Ascending aorta (tissue), 2 donors: ENCODE results near the gene EMX2. TPM values are rescaled to one million over a fixed set of nuclear protein-coding genes. Genes with fewer than 3 reads are reported as not detected.

Source experiments
- DNase-seq, 2 donors: peaks; one replicate each; pipeline ENCODE4 v3.0.0-alpha.2; 2019; ENCODE audit warnings: low spot score in 2 of 2
- H3K27ac ChIP-seq, 2 donors: fragments of 200-600 bp; sonication (generic); one replicate each; pipeline ENCODE4 v1.5.1; 2016 to 2017; ENCODE audit warnings: mild to moderate bottlenecking in 1 of 2
- H3K27me3 ChIP-seq: fragments of 200-600 bp; sonication (generic); one replicate; pipeline ENCODE4 v1.5.1; 2017
- H3K36me3 ChIP-seq, 2 donors: fragments of 200-600 bp; sonication (generic); one replicate each; pipeline ENCODE4 v1.5.1; 2016
- H3K4me1 ChIP-seq, 2 donors: fragments of 200-600 bp; sonication (generic); one replicate each; pipeline ENCODE4 v1.5.1; 2016 to 2017; ENCODE audit warnings: mild to moderate bottlenecking in 1 of 2
- H3K4me3 ChIP-seq, 2 donors: fragments of 200-600 bp; sonication (generic); one replicate each; pipeline ENCODE4 v1.5.1; 2016 to 2017; ENCODE audit warnings: mild to moderate bottlenecking in 1 of 2
- H3K9me3 ChIP-seq, 2 donors: fragments of 200-600 bp; sonication (generic); one replicate each; pipeline ENCODE4 v1.5.1; 2016
- intact Hi-C: fragments of 100-400 bp; cut with DNase I; formaldehyde crosslinking; loops from one replicate; pipeline ENCODE4 v1.15.1; 2023
- total RNA-seq: library from RNA; depleted of rRNA; stranded (reverse); fragments of >200 nt; gene quantifications from one replicate; pipeline ENCODE4 v1.1.0, GENCODE V29; 2016
- TF ChIP-seq, protein P1 (sequence below), 3 experiments: fragments of 200-600 bp in 2 of 3; fragments of 450-650 bp in 1 of 3; sonication (generic) in 2 of 3; IDR thresholded peaks; one replicate each; pipeline ENCODE4 v1.5.1; 2016 to 2019; ENCODE audit warnings: antibody characterized with exemption in 3 of 3, mild to moderate bottlenecking in 1 of 3, moderate library complexity in 1 of 3

The EMX2 gene
- total RNA-seq = not detected

DNA sequence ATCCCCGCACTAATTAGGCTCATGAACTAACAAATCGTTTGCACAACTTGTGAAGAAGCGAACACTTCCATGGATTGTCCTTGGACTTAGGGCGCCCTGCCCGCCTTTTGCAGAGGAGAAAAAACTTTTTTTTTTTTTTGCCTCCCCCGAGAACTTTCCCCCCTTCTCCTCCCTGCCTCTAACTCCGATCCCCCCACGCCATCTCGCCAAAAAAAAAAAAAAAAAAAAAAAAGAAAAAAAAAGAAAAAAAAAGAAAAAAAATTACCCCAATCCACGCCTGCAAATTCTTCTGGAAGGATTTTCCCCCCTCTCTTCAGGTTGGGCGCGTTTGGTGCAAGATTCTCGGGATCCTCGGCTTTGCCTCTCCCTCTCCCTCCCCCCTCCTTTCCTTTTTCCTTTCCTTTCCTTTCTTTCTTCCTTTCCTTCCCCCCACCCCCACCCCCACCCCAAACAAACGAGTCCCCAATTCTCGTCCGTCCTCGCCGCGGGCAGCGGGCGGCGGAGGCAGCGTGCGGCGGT, at the start of gene EMX2:
Gene EMX2, plus strand, starts transcription at position 41 of the 519 bp plus-strand sequence. CDS start 522 bp downstream, outside the sequence.
- no peak within 1 kb of the TSS for H3K27ac ChIP-seq
- TF ChIP-seq, protein P1, sequence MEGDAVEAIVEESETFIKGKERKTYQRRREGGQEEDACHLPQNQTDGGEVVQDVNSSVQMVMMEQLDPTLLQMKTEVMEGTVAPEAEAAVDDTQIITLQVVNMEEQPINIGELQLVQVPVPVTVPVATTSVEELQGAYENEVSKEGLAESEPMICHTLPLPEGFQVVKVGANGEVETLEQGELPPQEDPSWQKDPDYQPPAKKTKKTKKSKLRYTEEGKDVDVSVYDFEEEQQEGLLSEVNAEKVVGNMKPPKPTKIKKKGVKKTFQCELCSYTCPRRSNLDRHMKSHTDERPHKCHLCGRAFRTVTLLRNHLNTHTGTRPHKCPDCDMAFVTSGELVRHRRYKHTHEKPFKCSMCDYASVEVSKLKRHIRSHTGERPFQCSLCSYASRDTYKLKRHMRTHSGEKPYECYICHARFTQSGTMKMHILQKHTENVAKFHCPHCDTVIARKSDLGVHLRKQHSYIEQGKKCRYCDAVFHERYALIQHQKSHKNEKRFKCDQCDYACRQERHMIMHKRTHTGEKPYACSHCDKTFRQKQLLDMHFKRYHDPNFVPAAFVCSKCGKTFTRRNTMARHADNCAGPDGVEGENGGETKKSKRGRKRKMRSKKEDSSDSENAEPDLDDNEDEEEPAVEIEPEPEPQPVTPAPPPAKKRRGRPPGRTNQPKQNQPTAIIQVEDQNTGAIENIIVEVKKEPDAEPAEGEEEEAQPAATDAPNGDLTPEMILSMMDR (IDR thresholded peaks at IDR 0.05) = no peak

DNA sequence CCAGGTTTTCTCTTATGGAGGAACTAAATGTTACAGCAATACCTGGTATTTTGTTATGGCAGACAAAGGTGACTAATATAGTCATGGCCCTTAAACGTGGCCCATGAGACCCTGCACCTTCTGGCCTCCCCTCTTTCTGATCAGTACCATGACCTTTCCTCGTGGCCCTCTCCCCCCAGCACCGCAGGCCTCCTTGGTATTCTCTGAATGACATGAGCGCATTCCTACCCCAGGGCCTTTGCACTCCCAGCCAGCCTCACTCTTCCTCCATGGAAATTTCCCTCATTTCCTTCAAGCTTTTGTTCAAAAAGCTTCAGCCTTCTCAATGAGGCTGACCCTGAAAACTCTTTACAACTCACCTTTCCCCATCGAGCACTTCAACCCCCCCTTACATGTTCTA, 46.5 kb upstream of the EMX2 start:
- no peaks in the 10 kb centered on the region for H3K36me3 ChIP-seq
- H3K4me1 ChIP-seq = no peaks in the 10 kb centered on the region
- no peak overlapping the region for H3K27ac ChIP-seq
- no peaks in the 10 kb centered on the region for H3K9me3 ChIP-seq
- no peak overlapping the region for H3K4me3 ChIP-seq
- TF ChIP-seq, protein P1 (IDR thresholded peaks at IDR 0.05) = no peak
- intact Hi-C loops = loop anchor here (1.0 to 10.0 kb wide), 4 partner anchors 54 to 969 kb away; no protein-coding TSS in a partner anchor
- DNase-seq = no peak
- no peaks in the 10 kb centered on the region for H3K27me3 ChIP-seq

More for the DNA sequence above, at the start of gene EMX2:
- Histone ChIP-seq H3K9me3 (no peaks in the 10 kb centered on the region), H3K4me1 (peaks cover 6 to 22% of the 10 kb centered on the region in 2 donors), H3K36me3 (no peaks in the 10 kb centered on the region), H3K4me3 (peak within 1 kb of the TSS; percentile 43 to 46), H3K27me3 (peaks cover 43% of the 10 kb centered on the region)
- peak in 1 of 2 donors; percentile 15 for DNase-seq
- intact Hi-C loops = loop anchor here (10.0 kb wide), 1 partner anchor 168 kb away; the partner anchor contains the start of gene PDZD8

DNA sequence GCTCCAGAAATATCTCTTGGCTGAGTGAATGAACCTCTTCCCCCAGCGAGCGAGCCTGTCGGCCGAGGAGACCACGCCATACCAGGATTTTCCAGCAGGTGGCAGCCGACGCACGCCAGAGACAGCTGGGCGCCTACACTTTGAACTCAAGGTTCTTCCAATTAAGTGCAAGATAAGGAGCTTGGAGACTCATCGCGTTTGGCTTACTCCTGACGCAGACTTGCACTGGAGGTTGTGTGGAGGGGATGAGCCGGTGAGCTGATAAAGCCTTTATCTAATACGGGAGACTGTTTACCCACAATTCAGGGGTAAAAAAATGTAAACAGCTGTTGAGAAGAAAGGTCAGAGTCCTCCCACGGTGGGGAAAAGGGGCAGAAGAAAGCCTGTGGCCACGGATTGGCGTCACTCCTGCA, 45.9 kb upstream of the EMX2 start:
- peak; percentile 10 to 88 for DNase-seq
- Histone ChIP-seq H3K27ac (no peak overlapping the region), H3K4me3 (no peak overlapping the region), H3K27me3 (no peaks in the 10 kb centered on the region), H3K4me1 (no peaks in the 10 kb centered on the region), H3K9me3 (no peaks in the 10 kb centered on the region), H3K36me3 (no peaks in the 10 kb centered on the region)
- TF ChIP-seq, protein P1 (IDR thresholded peaks at IDR 0.05) = peak; percentile 86 to 97 (median 95)
- intact Hi-C loops = loop anchor here (1.0 to 10.0 kb wide), 4 partner anchors 54 to 968 kb away; no protein-coding TSS in a partner anchor

DNA sequence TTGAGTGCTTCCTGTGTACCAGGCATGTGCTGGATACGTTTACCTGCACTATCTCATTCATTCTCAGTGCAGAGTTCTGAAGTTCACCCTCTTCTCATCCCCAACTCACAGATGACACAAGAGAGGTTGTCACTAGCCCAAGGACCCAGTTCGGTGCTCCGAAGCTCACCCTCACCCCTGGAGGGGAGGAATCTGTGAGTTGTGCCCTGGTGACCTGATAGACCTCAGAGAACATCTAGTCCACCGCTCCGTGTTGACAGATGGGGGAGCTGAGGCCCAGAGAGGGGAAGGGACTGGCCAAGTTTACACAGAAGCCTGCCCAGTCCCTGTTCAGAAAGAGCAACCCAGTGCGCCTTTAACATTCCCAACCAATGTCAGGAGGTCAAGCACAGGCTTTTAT, 44.8 kb upstream of the EMX2 start:
- Histone ChIP-seq H3K36me3 (no peaks in the 10 kb centered on the region), H3K4me3 (no peak overlapping the region), H3K4me1 (no peaks in the 10 kb centered on the region), H3K27me3 (no peaks in the 10 kb centered on the region), H3K9me3 (no peaks in the 10 kb centered on the region), H3K27ac (no peak overlapping the region)
- intact Hi-C loops = loop anchor here (2.0 to 10.0 kb wide), 2 partner anchors 925 to 967 kb away; no protein-coding TSS in a partner anchor
- TF ChIP-seq, protein P1 (IDR thresholded peaks at IDR 0.05) = no peak
- peak in 1 of 2 donors; percentile 12 for DNase-seq

DNA sequence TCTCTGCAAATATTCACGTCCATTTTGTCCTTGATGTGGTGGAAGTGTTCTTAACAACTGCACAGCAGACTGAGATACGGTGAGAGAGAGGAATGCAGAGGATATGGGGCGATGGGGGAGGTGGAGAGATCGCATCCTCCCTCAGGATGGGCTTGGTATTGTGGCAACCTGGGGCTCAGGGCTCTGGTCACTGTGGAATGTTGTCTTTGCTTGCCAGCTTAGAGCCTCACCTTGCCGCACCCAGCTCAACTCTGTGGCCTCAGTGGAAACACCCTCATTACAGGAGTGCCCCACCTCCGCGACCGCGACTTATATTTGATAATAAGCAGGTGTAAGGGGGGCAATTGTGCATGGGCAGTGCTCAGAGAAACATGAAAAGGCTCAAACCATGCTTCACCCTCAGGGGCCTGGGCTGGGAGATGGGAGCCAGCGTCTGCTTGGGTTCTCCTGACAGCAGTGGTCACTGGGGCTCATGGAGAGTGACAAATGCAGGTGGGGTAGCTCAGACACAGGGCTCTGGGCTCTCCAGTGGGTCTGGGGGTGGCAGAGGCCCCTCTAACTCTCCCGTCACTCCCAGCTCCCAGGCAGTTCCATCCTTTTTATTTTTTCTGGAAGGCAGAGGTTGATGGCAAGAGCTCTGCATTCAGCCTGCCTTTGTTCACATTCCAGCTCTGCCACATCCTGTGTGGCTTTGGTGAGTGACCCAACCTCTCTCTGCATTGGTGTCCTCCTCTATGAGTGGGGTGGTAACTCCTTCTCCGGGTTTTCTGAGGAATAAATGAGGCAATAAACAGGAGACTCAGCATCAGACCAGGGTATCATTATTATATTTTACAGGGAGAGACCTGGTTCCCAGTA, 43.1 kb upstream of the EMX2 start:
- Histone ChIP-seq H3K4me1 (no peaks in the 10 kb centered on the region), H3K27ac (no peak overlapping the region), H3K27me3 (no peaks in the 10 kb centered on the region), H3K36me3 (no peaks in the 10 kb centered on the region), H3K4me3 (no peak overlapping the region), H3K9me3 (no peaks in the 10 kb centered on the region)
- DNase-seq = peak in 1 of 2 donors; percentile 12
- TF ChIP-seq, protein P1 (IDR thresholded peaks at IDR 0.05) = no peak
- intact Hi-C loops = loop anchor here (10.0 kb wide), 1 partner anchor 965 kb away; no protein-coding TSS in a partner anchor
